K562 (cell line): ENCODE measurements around the gene DHRS13. TPM values are rescaled to one million over a fixed set of nuclear protein-coding genes. Genes with fewer than 3 reads are reported as not detected.

Experiments used
- ARID4B ChIP-seq: sonication (generic); formaldehyde crosslinking; IDR thresholded peaks from 2 replicates; pipeline ENCODE4 v1.8.0; 2022; ENCODE audit warnings: mild to moderate bottlenecking, missing genetic modification reagents
- BRD4 ChIP-seq: fragments of 200-600 bp; sonication (generic); IDR thresholded peaks from 2 replicates; pipeline ENCODE4 v1.6.1; 2017; ENCODE audit warnings: inconsistent platforms
- ERF ChIP-seq: fragments of 450-650 bp; formaldehyde crosslinking; IDR thresholded peaks from 2 replicates; pipeline ENCODE4 v1.4.0; 2020; ENCODE audit warnings: mild to moderate bottlenecking, mixed read lengths
- HDAC8 ChIP-seq: fragments of 450-650 bp; IDR thresholded peaks from 2 replicates; pipeline ENCODE4 v1.6.1; 2016; ENCODE audit warnings: mild to moderate bottlenecking, missing genetic modification characterization, moderate library complexity, missing compliant biosample characterization
- HSF4 ChIP-seq: fragments of 250-450 bp; sonication (Bioruptor Pico); IDR thresholded peaks from 2 replicates; pipeline ENCODE4 v2.1.2; 2022; ENCODE audit warnings: mild to moderate bottlenecking, moderate library complexity, borderline replicate concordance
- ILF3 ChIP-seq: fragments of 450-650 bp; IDR thresholded peaks from 2 replicates; pipeline ENCODE4 v1.6.1; 2018; ENCODE audit warnings: antibody characterized with exemption, mild to moderate bottlenecking, moderate library complexity, borderline replicate concordance
- MIER1 ChIP-seq: fragments of 450-650 bp; IDR thresholded peaks from 2 replicates; pipeline ENCODE4 v1.6.1; 2016; ENCODE audit warnings: antibody characterized with exemption, mild to moderate bottlenecking, low read depth
- NFATC3 ChIP-seq: fragments of 450-650 bp; IDR thresholded peaks from 2 replicates; pipeline ENCODE4 v1.6.1; 2017; ENCODE audit warnings: mild to moderate bottlenecking
- NFE2 ChIP-seq: IDR thresholded peaks from 2 replicates; pipeline ENCODE4 v1.6.1; 2014; ENCODE audit warnings: antibody characterized with exemption, low read depth
- NRF1 ChIP-seq, 2 experiments: fragments of 450-650 bp; IDR thresholded peaks in 1 of 2; conservative IDR thresholded peaks in 1 of 2; 2 replicates each; pipeline ENCODE4 v1.6.1; 2014; ENCODE audit warnings: mild to moderate bottlenecking in 2 of 2
- PCBP2 ChIP-seq: fragments of 200-400 bp; formaldehyde crosslinking; IDR thresholded peaks from 2 replicates; pipeline ENCODE4 v1.6.1; 2018; ENCODE audit warnings: low read length, low read depth, mild to moderate bottlenecking, moderate library complexity; ENCODE audit not compliant: poor library complexity, severe bottlenecking
- RAD51 ChIP-seq: fragments of 450-650 bp; IDR thresholded peaks from 2 replicates; pipeline ENCODE4 v1.7.1; 2016; ENCODE audit warnings: low read depth, mild to moderate bottlenecking, borderline replicate concordance
- SAFB ChIP-seq: fragments of 200-400 bp; formaldehyde crosslinking; IDR thresholded peaks from 2 replicates; pipeline ENCODE4 v1.6.1; 2017; ENCODE audit warnings: low read depth, low read length, borderline replicate concordance
- TSHZ1 ChIP-seq: fragments of 250-450 bp; sonication (Bioruptor Pico); IDR thresholded peaks from 2 replicates; pipeline ENCODE4 v1.4.0; 2020; ENCODE audit warnings: mild to moderate bottlenecking, moderate library complexity
- U2AF2 ChIP-seq: fragments of 200-400 bp; formaldehyde crosslinking; optimal IDR thresholded peaks from 2 replicates; pipeline ENCODE3; 2017; ENCODE audit warnings: low read depth, mild to moderate bottlenecking, low read length
- ZFP30 ChIP-seq: fragments of 250-450 bp; sonication (Bioruptor Pico); IDR thresholded peaks from 2 replicates; pipeline ENCODE4 v1.8.0; 2022; ENCODE audit warnings: moderate library complexity, mild to moderate bottlenecking, inconsistent platforms, borderline replicate concordance
- ZNF140 ChIP-seq: fragments of 250-450 bp; sonication (Bioruptor Pico); IDR thresholded peaks from 2 replicates; pipeline ENCODE4 v1.8.0; 2021; ENCODE audit warnings: moderate library complexity, mild to moderate bottlenecking, inconsistent platforms
- ZNF507 ChIP-seq: conservative IDR thresholded peaks from 2 replicates; pipeline ENCODE4 v1.6.1; 2017; ENCODE audit warnings: missing genetic modification characterization, missing compliant biosample characterization
- polyA plus RNA-seq, 8 experiments: library from polyadenylated mRNA; depleted of rRNA in 4 of 8; stranded (reverse) in 5 of 8; unstranded in 3 of 8; fragments of >200 nt; fragmentation: Nextera tagmentation in 2 of 8; fragmentation: Illumina TruSeq in 1 of 8; extraction: Ambion mirVana in 2 of 8; extraction: Trizol in 1 of 8; gene quantifications; 2 replicates each; pipeline versions ENCODE4 v1.2.1 to v1.2.3, GENCODE V29; 2011 to 2014; ENCODE audit warnings: inconsistent platforms in 1 of 8, missing spikeins in 1 of 8
- total RNA-seq, 7 experiments: library from RNA; depleted of rRNA in 6 of 7; stranded (reverse); fragments of >200 nt in 6 of 7; fragmentation: Illumina TruSeq in 2 of 7; extraction: Trizol in 2 of 7; gene quantifications; 2 replicates each; pipeline versions ENCODE4 v1.2.1 to v1.2.3, GENCODE V29; 2011 to 2021; ENCODE audit warnings: low replicate concordance in 1 of 7
- TF ChIP-seq, protein P1 (sequence below): fragments of 450-650 bp; IDR thresholded peaks from 2 replicates; pipeline ENCODE4 v1.6.1; 2017; ENCODE audit warnings: antibody characterized with exemption

The DHRS13 gene
- total and polyA plus RNA-seq, 9 of the 15 experiments (the other 6 are each of a cell fraction or from before 2014, with no cell fraction given) = 0.32 to 52.3 (median 34.3) TPM; not detected in 1

DNA sequence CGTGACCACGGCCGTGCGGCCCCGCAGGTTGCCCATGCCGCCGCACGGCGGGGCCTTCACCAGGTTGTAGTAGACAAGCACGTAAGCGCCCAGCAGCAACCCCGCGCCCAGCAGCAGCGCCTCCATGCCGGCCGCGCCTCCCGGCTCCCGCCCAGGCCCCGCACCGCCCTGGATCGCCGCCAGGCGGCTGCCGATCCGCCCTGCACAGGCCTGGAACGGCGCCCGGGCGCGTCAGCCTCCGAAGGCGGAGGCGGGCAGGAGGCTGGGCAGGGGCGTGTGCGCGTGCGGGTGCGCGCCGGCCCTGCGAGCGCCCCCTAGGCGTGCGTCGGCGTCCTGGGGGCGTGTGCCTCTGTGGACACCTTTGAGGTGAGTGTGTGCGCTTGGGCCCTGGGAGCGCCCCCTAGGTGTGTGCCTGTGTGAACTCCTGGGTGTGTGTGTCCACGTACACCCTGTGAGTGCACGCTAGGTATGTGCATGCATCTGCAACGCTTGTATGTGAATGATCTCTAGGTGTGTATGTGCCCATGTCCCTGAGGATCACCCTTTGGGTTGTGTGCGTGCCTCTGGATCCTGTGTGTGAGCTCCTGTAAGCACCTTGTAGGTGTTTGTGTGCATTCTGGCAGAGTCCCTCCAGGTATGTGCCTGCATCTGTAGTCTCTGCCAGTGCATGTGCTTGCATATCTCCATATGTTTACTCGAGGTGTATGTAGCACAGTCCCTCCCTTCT lies at the start of gene DHRS13 (continued):
- TF ChIP-seq TSHZ1 (CRISPR knock-in tag) (no peak), ZNF140 (CRISPR knock-in tag) (no peak), MIER1 (no peak), NRF1 (conservative IDR thresholded peaks at IDR 0.05 in 1 of 2, IDR thresholded peaks at IDR 0.05 in 1 of 2) (peak; percentile 92 to 94), ERF (0 out of 2 replicates have a peak, but pooled peaks have one; percentile 8), PCBP2 (no peak), RAD51 (no peak), U2AF2 (no peak), BRD4 (no peak), ARID4B (CRISPR knock-in tag) (peak; percentile 90), ZFP30 (CRISPR knock-in tag) (no peak), HSF4 (no peak), ZNF507 (tag) (no peak), ILF3 (peak; percentile 92), SAFB (peak; percentile 82), HDAC8 (peak; percentile 69; the same call in 1 of the 2 replicates), NFE2 (peak; percentile 43), NFATC3 (no peak)
- TF ChIP-seq, protein P1, sequence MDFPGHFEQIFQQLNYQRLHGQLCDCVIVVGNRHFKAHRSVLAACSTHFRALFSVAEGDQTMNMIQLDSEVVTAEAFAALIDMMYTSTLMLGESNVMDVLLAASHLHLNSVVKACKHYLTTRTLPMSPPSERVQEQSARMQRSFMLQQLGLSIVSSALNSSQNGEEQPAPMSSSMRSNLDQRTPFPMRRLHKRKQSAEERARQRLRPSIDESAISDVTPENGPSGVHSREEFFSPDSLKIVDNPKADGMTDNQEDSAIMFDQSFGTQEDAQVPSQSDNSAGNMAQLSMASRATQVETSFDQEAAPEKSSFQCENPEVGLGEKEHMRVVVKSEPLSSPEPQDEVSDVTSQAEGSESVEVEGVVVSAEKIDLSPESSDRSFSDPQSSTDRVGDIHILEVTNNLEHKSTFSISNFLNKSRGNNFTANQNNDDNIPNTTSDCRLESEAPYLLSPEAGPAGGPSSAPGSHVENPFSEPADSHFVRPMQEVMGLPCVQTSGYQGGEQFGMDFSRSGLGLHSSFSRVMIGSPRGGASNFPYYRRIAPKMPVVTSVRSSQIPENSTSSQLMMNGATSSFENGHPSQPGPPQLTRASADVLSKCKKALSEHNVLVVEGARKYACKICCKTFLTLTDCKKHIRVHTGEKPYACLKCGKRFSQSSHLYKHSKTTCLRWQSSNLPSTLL = no peak
